GM21515 (cell line): ENCODE results near the gene ZMIZ2.

Source experiments
- ATAC-seq: cut with Tn5 transposase; IDR thresholded peaks from one replicate; pipeline ENCODE4 v1.9.1; 2021; ENCODE audit not compliant: unreplicated experiment

Gene ZMIZ2

GRCh38 chr7:44756904-44757303, 8.3 kb downstream of the ZMIZ2 start:
- ATAC-seq, result no peak

DNA sequence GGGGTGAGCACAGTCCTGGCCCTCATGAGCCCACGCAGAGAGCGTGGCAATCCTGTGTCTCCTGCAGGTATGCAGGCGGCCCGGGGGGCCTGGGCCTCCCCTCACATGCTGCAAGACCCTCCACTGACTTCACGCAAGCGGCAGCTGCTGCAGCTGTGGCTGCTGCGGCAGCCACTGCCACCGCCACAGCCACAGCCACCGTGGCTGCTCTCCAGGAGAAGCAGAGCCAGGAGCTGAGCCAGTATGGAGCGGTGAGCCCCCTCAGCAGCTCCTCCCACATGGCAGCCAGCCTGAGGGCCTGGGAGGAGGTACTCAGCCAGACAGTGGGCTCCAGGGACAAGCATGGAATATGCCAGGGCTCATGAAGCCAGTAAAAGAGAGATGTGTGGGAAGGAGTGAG, 8.7 kb downstream of the ZMIZ2 start:
- ATAC-seq, result no peak

DNA sequence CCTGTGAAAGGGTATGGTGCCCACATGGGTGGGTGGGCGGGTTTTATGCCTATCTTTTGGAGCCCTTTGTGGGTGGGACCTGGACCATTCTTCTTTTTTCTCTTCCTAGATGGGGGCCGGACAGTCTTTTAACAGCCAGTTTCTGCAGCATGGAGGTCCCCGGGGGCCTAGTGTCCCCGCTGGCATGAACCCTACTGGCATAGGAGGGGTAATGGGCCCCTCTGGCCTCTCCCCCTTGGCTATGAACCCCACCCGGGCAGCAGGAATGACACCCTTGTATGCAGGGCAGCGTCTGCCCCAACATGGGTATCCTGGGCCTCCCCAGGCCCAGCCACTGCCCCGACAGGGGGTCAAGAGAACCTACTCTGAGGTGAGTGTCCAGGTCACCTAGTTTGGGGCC, 9.1 kb downstream of the ZMIZ2 start:
- no peak for ATAC-seq

DNA sequence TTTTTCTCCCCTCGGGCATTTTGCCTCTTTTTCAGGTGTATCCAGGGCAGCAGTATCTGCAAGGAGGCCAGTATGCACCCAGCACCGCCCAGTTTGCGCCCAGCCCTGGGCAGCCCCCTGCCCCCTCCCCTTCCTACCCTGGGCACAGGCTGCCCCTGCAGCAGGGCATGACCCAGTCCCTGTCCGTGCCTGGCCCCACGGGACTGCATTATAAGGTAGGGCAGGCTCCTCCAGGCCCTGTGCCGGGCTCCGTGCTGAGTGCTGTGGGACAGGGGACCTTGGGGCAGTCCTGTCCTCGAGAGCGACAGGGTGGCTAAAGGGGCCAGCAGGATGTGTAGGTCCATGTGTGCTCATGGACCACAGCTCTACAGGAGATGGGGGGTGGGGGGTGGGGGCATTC, 10.6 kb downstream of the ZMIZ2 start:
- no peak for ATAC-seq

- no peak for ATAC-seq
These were observed 11.5 kb downstream of the ZMIZ2 start for GRCh38 chr7:44760034-44760580.

DNA sequence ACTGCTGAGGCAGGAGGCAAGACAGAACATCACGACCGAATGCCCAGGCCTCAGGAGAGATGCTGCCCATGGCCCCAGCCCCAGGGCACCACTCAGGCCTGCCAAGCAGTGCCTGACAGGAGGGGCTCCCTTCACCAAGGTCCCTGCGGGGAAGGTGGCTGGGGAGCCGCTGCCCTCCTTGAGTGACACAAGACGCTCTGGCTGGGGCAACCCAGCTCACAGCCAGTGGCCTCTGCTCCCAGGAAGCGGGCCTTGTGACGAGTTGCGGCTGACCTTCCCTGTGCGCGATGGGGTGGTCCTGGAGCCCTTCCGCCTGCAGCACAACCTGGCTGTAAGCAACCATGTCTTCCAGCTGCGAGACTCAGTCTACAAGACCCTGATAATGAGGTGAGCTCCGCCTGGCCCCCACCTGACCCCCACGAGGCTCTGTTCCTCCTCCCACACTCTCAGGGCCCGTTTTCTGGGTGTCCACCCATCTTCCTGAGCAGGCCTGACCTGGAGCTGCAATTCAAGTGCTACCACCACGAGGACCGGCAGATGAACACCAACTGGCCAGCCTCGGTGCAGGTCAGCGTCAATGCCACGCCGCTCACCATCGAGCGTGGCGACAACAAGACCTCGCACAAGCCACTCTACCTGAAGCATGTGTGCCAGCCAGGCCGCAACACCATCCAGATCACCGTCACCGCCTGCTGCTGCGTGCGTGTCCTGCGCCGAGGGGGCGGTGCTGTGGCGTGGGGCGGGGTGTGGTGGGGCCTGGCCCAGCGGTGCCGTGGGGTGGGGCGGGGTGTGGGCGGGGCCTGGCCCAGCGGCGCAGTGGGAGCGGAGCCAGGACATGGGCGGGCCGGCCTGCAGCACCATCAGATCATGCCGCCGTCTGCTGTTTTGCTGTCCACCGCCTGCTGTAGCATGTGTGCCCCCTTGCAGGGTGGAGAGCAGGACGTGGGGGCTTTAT, 12.8 kb downstream of the ZMIZ2 start:
- no peak for ATAC-seq

DNA sequence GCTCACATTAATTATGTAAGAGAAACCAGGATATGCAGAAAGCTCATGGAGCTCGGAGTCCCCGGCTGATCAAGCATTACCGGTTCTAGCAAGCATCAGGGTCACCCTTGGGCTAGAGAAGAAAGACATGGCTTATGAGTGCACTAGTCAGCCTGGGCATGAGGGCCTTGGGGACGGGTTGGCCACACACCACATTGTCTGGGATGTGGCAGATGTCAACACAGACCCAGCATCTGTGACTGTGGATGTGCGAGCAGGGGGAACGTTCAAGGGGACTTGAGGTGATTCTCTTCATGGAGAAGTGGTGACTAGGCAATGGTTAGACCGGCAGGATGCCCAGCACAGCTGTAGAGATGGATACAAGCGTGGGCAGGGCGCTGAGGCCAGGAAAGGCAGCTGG, 13.7 kb downstream of the ZMIZ2 start:
- no peak for ATAC-seq

GRCh38 chr7:44762726-44763522, 14.3 kb downstream of the ZMIZ2 start:
- no peak for ATAC-seq

DNA sequence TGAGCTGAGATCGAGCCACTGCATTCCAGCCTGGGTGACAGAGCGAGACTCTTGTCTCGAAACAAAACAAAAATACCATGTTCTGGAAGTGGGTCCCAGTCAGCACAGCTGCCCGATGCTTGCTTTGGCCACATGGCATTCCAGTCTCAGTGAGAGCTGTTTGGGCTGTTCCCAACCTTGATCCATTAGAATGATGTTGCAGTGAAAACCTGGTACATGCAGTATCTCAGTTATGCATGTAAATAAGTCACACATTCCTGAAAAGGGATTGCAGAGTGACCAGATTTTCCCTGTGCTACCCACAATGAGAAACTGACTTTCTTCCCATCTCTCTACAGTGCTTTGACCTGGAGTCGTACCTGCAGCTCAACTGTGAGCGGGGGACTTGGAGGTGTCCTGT, 15.4 kb downstream of the ZMIZ2 start:
- no peak for ATAC-seq

GRCh38 chr7:44764665-44765578, 16.3 kb downstream of the ZMIZ2 start:
- no peak for ATAC-seq

DNA sequence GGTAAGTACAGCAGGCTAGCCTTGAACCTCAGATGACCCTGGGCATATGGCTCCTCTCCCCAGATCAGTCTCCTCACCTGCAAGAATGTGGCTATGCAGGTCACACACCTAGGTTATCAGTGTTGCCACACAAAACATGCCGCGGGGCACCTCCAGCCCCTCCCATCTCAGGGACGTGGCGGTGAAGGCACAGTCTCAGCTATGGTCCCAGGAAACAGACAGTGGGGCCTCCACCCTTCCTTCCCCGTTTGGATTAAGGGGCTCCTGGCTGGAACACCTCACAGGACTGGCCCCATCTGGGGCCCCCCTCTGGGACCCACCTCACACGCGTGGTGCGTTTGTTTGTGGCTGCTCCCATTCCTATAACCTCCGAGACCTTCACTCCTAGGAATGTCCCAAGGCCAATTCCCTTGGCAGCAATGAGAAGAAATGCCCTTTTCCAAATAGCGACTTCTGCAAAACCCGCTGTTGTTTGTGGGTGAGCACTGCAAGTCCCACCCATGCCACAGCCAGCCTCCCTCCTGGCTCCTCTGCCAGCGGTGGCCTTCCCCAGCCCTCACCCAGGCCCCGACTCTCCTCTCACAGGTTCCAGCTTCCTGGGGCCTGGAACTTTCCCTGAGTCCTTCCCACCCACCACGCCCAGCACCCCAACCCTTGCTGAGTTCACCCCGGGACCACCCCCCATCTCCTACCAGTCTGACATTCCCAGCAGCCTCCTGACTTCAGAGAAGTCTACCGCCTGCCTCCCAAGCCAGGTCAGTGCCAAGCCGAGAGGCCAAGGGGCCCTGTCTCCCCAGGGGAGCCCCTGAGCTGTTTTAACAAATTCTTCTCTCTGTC, 17.1 kb downstream of the ZMIZ2 start:
- no peak for ATAC-seq

DNA sequence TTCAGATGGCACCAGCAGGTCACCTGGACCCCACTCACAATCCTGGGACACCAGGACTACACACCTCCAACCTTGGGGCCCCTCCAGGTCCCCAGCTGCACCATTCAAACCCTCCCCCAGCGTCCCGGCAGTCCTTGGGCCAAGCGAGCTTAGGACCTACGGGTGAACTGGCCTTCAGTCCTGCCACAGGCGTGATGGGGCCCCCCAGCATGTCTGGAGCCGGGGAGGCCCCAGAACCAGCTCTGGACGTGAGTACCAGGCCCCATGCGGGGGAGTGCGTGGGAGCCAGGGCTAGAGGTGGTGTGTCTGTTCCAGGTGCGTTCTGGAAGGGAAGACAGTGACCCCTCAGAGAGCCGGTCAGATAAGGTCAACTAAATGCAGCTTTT, 17.8 kb downstream of the ZMIZ2 start:
- ATAC-seq, result no peak

GRCh38 chr7:44767134-44767911, 18.7 kb downstream of the ZMIZ2 start:
- no peak for ATAC-seq

- no peak for ATAC-seq
These were observed 19.4 kb downstream of the ZMIZ2 start for GRCh38 chr7:44767912-44768627.

GRCh38 chr7:44768628-44769371, 20.2 kb downstream of the ZMIZ2 start:
- no peak for ATAC-seq

GRCh38 chr7:44769376-44769775, 20.7 kb downstream of the ZMIZ2 start:
- ATAC-seq, result no peak

GRCh38 chr7:44769776-44770294, 21.2 kb downstream of the ZMIZ2 start:
- peak; percentile 71 for ATAC-seq

DNA sequence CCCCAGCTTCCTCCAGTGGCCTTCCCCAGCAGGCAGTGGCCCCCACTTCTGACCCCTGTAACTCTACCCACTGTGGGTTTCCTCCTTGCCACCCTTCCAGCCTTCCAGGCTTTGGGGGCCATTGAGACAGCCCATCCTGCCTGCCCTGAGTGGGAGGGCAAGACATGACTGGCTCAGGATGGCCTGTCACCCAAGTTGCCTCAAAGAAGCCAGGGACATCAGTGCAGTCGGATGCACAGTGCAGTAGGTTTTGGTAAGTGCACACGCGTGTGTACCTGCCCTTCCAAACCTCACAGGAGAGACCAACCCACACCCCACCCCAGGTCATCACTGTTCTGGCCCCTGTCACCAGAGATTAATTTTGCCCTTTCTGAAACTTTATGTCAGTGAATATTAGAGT, 22.7 kb downstream of the ZMIZ2 start:
- ATAC-seq, result no peak
